ENCODE measurements around the gene APBA2.
A peak's percentile ranks its signal among the peaks of the same experiment; 100 is the strongest.

APBA2 gene

DNA sequence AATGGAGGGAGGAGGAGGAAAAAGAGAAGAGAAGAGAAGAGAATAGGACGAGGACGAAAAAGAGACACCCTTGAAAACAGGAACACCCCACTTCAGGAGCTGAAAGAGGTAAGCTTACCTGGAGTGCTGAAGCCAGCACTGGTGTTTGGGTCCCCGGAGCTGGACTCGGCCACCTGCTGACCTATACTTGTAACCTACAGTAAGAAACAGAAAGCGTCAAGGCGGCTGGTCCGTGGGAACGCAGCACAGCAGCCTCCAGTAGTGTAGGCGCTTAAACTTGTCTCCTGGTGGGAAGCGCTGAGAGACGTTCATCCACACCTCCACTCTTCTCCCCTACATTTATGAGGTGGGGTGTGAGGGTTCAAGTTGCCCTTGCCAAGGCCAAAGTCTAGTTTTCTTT is 242.9 kb downstream of the APBA2 start:
- no peak for DNase-seq

- no peak for DNase-seq
These were observed 243.4 kb downstream of the APBA2 start for GRCh38 chr15:29129221-29129620.

DNA sequence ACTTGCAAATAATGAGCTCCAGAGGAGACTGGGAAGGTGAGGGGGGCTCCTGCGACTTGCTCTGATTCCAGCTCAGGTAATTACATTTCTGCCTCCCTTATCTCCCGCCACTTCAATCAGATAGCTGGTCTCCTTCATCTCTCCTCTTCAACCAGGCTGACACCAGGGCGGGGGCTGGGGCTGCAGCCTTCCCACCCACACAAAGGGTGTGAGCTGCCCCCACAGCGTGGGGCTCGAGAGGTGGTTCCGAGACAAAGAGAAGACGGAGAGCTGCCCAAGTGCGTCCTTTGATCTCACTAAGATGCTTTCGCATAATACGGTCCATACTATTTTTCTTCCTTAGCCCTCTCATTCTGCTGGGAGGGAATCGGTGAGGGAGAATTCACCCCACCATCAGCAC is 244.2 kb downstream of the APBA2 start:
- no peak for DNase-seq

- DNase-seq = no peak
These were observed 244.7 kb downstream of the APBA2 start for GRCh38 chr15:29130476-29130875.

DNA sequence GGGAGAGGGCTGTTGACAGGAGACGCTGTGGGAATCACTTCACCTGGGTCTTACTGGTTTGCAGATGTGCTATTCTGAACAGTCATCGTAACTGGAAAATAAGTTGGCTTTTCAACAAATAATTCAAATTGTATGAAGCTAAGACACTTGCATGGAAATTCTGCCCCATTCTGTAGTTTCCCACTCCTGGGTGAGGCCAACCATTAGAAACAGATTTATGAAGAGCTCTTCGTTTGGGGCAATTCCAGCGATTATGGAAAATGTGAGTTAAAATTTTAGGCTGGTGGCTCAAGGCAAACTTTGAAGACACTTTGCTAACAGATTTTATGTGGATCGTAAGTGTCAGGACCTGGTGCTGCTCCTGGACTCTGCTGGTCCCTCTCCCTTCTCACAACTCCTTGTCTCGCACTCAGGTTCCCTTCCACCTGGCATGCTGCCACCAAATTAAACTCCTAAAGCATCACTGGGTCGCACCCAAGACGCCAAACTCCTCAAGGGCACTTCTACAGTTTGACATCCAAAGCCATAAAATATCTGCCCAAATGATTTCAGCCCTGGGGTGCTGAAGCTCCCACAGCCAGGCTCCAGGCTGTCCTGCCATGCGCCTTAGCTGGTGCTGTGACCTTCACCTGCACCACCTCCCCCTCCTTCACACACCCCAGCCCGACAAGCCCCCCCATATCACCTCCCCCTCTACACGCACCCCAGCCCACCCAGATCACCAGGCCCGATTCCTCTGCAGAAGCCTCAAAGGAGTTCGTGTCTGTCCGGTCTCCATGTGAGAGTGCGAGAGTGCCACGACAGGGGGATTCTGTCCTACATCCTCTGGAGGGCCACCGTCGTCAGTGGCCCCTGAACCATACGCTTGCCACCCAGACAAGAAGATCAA is 245.4 kb downstream of the APBA2 start:
- no peak for DNase-seq

DNA sequence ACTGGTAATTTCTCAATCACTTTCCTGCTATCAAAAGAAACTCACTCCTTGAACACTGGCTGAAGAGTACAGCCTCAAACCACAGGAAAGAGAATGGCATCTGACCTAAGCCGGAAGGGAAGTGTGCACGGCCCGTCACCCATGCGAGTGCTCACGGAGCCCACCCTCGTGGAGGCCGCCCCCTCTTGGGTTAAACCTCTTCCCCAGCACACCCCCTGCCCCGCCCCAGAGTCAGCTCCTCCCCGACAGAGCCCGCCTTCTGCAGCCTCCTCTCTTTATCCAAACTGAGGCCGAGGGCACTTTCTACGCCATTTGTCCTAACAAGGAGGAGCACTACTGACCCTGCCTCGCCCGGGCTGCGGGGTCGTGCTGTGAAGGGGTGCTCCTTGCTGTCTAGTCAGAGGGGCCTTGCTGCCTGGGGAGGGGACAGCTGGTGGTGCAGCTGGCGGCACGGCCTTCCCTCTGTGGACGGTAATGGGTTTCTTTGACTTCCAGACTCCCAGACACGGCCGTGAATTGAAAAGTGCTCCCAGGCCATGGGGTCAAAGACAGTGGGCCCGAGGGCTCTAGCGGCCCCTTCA is 246.2 kb downstream of the APBA2 start:
- no peak for DNase-seq

- no peak for DNase-seq
These were observed 247.0 kb downstream of the APBA2 start for GRCh38 chr15:29132735-29133181.

DNA sequence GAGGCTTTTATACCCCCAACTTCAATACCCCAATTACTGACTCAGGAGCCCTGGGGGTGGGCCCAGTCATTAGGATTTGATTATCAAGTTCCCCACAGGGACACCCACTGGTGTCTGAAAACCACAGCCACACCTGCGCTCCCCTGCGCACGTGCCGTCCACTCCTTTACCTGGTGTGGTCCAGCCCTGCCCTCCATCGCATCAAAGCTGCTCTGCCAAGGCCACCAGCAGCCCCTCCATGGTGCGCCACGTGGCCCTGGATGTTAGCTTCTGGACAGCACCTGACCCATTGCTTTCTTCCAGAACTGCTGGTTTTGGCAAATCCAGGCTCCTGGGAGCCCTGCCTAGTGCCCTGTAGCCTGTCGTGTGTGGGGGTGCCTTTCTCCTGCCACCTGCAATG is 247.5 kb downstream of the APBA2 start:
- no peak for DNase-seq

DNA sequence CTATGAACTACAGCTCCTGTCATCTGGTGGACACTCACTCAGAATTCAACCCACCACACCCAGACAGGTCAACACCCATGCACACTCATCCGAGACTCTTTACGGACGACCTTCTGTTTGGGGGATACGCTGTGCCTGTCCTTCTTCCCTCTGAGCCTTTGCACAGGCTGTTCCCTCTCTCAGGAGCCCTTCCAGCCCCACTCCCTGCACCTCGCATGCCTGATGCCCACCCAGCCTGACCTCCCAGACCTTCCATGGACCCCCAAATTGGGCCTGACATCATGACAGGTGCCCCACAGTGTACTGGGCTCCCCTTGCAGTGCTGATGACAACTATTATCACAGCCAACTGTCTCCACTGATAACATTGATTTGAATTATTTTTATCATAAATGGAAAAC is 248.0 kb downstream of the APBA2 start:
- no peak for DNase-seq

GRCh38 chr15:29134239-29134638 is 248.5 kb downstream of the APBA2 start:
- DNase-seq = no peak

GRCh38 chr15:29134641-29135308 is 249.0 kb downstream of the APBA2 start:
- DNase-seq = no peak

DNA sequence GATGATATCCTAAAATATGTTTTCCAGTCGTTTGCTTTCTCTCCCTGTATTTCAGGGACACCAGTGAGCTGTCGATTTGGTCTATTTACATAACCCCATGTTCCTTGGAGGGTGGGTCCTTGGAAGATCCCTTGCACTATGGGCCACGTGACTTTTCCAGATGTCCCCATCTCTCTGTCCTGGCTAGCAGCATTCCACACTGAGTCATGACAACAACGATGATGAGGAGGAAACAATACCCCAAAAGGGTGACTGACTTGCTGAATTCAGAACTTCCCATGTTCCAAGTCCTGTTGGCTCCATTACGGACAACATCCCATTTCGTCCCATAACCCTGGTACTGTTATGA is 249.5 kb downstream of the APBA2 start:
- DNase-seq = no peak

DNA sequence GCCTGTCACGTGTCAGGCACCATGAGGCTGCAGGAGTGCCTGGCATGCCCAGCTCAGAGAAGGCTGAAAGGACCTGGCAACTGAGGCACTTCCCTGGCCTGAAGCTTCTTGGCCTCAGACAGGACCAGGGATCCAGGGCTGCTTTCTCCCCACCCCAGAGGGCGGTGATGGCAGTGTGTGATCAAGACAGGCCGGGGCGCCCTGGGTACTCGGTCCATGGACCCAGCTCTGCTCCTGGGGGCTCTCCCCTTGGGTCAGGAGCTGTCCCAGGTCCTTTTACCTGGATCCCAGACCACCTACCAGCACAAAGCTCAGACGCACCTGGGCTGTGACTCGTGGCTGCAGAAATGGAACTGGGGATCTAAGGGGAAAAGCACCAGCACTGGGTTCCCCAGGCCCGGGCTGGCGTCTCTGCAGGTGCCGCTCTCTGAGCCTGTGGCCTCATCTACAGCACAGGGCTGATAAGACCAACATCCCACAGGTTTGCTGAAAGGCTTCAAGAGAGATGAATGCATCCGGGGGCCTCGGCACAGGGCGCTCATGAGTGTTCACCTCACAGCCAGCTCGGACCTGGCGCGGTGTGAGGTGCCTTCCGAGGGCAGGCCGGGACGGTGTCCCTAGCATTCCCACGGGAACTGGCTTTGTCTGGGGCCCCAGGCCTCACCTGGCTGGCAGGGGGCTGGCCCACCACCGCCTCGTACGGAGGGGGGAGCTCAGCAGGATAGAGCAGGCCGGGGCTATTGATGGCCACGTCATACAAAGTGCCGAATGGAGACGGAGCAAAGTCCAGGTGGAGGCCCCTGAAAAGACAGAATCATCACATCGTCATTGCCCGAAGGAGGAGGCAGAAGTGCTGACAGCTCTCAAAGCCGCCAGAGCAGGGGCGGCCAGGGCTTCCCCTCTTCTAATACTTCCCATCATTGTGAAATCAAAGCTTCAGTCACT is 250.2 kb downstream of the APBA2 start:
- DNase-seq = no peak

DNA sequence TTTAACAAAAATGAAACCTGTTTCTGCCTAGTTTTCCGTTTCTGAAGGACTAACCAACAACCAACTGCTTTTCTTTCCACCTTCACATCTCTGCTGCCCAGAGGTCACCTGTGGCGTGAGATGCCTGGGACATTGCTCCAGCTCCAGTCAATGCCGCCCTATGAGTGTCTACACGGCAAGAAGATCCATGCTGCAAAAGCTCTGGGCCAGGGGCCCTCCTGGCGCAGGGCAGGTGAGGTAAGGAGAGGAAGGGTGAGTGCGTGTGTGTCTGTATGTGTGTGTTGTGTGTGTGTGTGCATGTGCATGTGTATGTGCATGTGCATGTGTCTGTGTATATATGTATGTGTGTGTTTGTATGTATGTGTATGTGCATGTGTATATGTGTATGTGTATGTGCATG is 252.5 kb downstream of the APBA2 start:
- no peak for DNase-seq

DNA sequence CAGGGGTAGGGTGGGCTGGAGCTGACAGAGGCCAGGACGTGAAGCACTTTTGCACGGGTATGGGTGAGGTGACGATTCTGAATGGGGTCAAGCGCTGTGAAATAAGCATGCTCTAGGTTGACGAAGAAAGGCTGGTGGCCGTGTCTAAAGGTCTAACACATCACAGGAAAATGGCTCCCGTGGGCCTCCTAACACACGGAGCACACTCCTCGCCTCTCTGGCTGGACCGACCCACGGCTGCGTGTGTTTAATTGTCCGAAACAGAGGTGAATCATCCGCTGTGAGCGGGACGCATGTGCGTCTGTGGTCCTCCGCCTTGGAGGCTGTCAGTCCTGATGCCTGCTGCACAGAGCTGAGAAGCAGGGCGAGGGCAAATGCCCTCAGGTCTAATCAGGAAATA is 253.3 kb downstream of the APBA2 start:
- DNase-seq = no peak

- DNase-seq = peak; percentile 32
These were observed 254.0 kb downstream of the APBA2 start for GRCh38 chr15:29139540-29140459.

- no peak for DNase-seq
These were observed 254.9 kb downstream of the APBA2 start for GRCh38 chr15:29140475-29141307.

DNA sequence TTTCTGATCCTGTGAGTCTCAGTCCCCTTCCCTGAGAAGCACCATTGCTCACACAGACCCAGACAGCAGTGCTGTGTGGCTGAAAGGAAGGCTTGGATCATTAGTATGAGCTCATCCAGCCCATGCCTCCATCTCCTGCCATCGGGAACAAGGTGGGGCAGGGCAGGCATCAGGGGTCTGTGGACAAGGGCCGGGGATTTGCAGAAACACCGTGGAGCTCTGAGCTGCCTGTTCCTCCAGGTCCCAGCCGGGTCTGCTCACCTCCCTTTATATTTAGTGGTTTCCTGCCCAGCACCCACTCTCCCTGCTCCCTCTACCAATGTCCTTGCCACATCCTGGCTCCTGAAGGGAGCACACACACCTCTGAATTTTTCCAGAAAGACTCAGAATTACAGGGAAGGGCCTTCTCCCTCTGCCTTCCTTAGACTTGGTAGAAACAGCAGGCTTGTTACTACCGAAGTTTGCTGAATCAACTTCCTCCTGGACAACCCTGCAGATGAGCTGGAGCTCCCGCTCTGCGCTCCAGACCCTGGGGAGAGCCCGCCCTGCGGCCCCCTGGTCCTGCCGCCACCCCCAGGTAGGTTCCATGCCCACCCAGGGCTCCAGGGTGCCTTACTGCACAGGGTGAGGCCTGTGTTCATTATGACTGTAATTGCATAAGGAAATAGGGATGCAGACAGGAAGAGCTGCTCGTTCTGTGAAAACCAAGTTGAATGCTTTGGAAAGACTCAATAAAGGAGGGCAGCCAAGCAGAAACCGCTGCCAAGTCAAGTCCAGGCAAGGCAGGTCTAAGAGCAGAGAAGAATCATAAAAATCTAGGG is 255.7 kb downstream of the APBA2 start:
- DNase-seq = no peak

DNA sequence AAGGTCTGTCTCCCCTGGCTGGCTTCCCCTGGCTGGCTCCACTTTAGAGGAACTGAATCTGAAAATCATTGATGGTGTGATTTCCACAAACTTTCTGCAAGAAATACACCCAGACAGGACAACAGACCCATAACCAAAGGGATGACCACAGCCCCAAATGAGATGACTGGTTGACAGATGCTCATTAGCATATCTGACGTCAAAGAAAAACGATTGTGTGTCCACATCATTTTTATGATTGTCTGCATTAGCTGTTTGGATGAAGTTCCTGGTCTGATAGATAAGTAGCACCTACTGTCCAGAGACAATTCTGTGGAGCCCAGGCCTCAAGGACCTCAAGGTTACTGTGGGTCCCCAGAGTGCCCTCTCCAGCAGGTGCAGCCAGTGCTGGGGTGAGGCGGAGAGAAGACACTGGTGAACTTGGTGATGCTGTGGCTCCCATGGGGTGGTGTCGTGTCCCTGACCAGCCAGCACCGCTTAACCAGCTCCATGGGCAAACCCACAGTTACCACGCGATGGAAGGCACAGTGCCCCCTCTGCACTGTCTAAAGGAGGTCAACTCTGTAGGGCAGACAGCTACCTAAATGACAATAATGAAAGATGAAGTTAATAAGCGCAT is 256.5 kb downstream of the APBA2 start:
- DNase-seq = no peak
